Progenitor cell of endocrine pancreas (in vitro differentiated cells): ENCODE data around the gene GRIN2A. TPM values are rescaled to one million over a fixed set of nuclear protein-coding genes. Genes with fewer than 3 reads are reported as not detected.

Experiments
- DNase-seq: peaks from one replicate; pipeline ENCODE4 v3.0.0; 2021; ENCODE audit warnings: low spot score; ENCODE audit not compliant: unreplicated experiment
- H3K27ac Mint-ChIP-seq: 2 replicates; pipeline ENCODE4 v1.8.0; 2021; ENCODE audit warnings: mild to moderate bottlenecking, moderate library complexity, mixed read lengths
- H3K27me3 Mint-ChIP-seq: 2 replicates; pipeline ENCODE4 v1.8.0; 2021; ENCODE audit warnings: mixed read lengths
- H3K36me3 Mint-ChIP-seq: 2 replicates; pipeline ENCODE4 v1.8.0; 2022; ENCODE audit warnings: mixed read lengths; ENCODE audit not compliant: insufficient read depth
- H3K4me1 Mint-ChIP-seq: 2 replicates; pipeline ENCODE4 v1.8.0; 2021; ENCODE audit warnings: low read depth, mixed read lengths
- H3K4me3 Mint-ChIP-seq: 2 replicates; pipeline ENCODE4 v1.8.0; 2021; ENCODE audit warnings: low read depth, mild to moderate bottlenecking, moderate library complexity, mixed read lengths
- H3K9me3 Mint-ChIP-seq: 2 replicates; pipeline ENCODE4 v1.8.0; 2021; ENCODE audit warnings: low read depth, mixed read lengths
- total RNA-seq: library from RNA; stranded (reverse); gene quantifications from 2 replicates; pipeline ENCODE4 v1.2.1, GENCODE V29; 2021
- TF ChIP-seq, protein P1 (sequence below): fragments of 200-600 bp; sonication (generic); IDR thresholded peaks from one replicate; pipeline ENCODE4 v1.5.0; 2021; ENCODE audit warnings: antibody characterized with exemption, mild to moderate bottlenecking; ENCODE audit not compliant: unreplicated experiment

The GRIN2A gene
- total RNA-seq, 1 donor from 2014 or later, result 1.7 TPM

DNA sequence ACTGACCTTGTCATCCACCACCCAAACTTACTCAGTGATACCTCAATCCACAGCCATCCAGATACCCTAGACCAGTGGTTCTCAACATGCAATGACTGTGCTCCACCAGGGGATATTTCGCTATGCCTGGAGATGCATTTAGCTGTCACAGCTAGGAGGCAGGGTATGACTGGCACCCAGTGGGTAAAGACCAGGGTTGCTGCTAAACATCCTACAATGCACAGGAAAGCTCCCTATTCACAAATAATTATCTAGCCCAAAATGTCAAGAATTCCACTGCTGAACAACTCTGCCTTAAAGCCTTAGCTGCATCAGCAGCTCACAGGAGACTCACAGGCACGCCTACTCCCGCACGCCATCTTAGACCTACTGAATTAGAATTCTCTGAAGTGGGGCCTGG lies 212.6 kb downstream of the GRIN2A start:
- peaks cover 11% of the 10 kb centered on the region for H3K9me3 Mint-ChIP-seq
- peaks cover under 1% of the 10 kb centered on the region for H3K27me3 Mint-ChIP-seq
- DNase-seq, result no peak
- H3K4me1 Mint-ChIP-seq, result no peaks in the 10 kb centered on the region
- no peak overlapping the region for H3K4me3 Mint-ChIP-seq
- peaks cover 3% of the 10 kb centered on the region for H3K36me3 Mint-ChIP-seq
- TF ChIP-seq, protein P1, sequence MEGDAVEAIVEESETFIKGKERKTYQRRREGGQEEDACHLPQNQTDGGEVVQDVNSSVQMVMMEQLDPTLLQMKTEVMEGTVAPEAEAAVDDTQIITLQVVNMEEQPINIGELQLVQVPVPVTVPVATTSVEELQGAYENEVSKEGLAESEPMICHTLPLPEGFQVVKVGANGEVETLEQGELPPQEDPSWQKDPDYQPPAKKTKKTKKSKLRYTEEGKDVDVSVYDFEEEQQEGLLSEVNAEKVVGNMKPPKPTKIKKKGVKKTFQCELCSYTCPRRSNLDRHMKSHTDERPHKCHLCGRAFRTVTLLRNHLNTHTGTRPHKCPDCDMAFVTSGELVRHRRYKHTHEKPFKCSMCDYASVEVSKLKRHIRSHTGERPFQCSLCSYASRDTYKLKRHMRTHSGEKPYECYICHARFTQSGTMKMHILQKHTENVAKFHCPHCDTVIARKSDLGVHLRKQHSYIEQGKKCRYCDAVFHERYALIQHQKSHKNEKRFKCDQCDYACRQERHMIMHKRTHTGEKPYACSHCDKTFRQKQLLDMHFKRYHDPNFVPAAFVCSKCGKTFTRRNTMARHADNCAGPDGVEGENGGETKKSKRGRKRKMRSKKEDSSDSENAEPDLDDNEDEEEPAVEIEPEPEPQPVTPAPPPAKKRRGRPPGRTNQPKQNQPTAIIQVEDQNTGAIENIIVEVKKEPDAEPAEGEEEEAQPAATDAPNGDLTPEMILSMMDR, result no peak
- no peak overlapping the region for H3K27ac Mint-ChIP-seq

- Mint-ChIP-seq H3K9me3 (no peaks in the 10 kb centered on the region), H3K27me3 (peaks cover 5% of the 10 kb centered on the region), H3K27ac (no peak overlapping the region), H3K4me3 (no peak overlapping the region), H3K36me3 (no peaks in the 10 kb centered on the region), H3K4me1 (no peaks in the 10 kb centered on the region)
- no peak for DNase-seq
- TF ChIP-seq, protein P1, result no peak
These were observed 215.6 kb downstream of the GRIN2A start for GRCh38 chr16:9966569-9967157.

DNA sequence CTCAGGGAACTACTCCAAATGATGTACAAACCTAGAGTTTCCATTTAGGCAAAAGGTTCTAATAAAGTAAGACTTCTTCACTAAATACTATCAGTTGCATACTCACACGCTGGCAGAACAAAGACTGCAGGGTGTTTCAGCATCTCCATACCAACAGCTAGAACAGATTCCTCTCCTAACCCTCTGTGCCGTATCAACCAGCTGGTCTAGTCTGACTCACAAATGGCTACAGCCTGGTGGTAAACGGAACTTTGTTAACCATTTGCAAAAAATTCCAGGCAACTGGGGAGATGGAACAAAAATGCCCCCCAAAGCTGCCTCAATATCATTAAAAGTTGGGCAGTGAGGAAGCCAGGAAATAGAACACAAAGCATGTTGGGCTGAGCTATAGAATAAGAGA lies 217.1 kb downstream of the GRIN2A start:
- TF ChIP-seq, protein P1, result no peak
- Mint-ChIP-seq H3K4me3 (no peak overlapping the region), H3K36me3 (no peaks in the 10 kb centered on the region), H3K9me3 (peaks cover 3% of the 10 kb centered on the region), H3K27ac (no peak overlapping the region), H3K27me3 (peaks cover 5% of the 10 kb centered on the region), H3K4me1 (no peaks in the 10 kb centered on the region)
- no peak for DNase-seq

GRCh38 chr16:9964426-9964825 lies 217.8 kb downstream of the GRIN2A start:
- H3K4me1 Mint-ChIP-seq, result no peaks in the 10 kb centered on the region
- peaks cover 3% of the 10 kb centered on the region for H3K9me3 Mint-ChIP-seq
- no peak overlapping the region for H3K27ac Mint-ChIP-seq
- H3K36me3 Mint-ChIP-seq, result no peaks in the 10 kb centered on the region
- no peak overlapping the region for H3K4me3 Mint-ChIP-seq
- peaks cover 5% of the 10 kb centered on the region for H3K27me3 Mint-ChIP-seq
- no peak for DNase-seq
- TF ChIP-seq, protein P1, result no peak

GRCh38 chr16:9957433-9957832 lies 224.8 kb downstream of the GRIN2A start:
- no peak overlapping the region for H3K4me3 Mint-ChIP-seq
- TF ChIP-seq, protein P1, result no peak
- peaks cover 55% of the 10 kb centered on the region for H3K27me3 Mint-ChIP-seq
- peaks cover 3% of the 10 kb centered on the region for H3K9me3 Mint-ChIP-seq
- DNase-seq, result no peak
- H3K36me3 Mint-ChIP-seq, result no peaks in the 10 kb centered on the region
- no peak overlapping the region for H3K27ac Mint-ChIP-seq
- H3K4me1 Mint-ChIP-seq, result no peaks in the 10 kb centered on the region
